CD4-positive, alpha-beta T cell treated with Interleukin-10 for 1 hour (primary cell): ENCODE measurements around the gene CCDC172.
"Not testable (repeated sequence)": the region's sequence is repeated elsewhere in the genome, so short reads cannot be mapped to it uniquely, and the experiment has no call there.

Source experiments
- DNase-seq: peaks from one replicate; pipeline ENCODE4 v3.0.0-alpha.2; 2020

CCDC172 gene

GRCh38 chr10:116352125-116352524 lies 27.9 kb downstream of the CCDC172 start:
- DNase-seq, result no peak

GRCh38 chr10:116353817-116354216 lies 29.6 kb downstream of the CCDC172 start:
- DNase-seq, result no peak

GRCh38 chr10:116355341-116355740 lies 31.1 kb downstream of the CCDC172 start:
- no peak for DNase-seq

GRCh38 chr10:116356833-116357232 lies 32.6 kb downstream of the CCDC172 start:
- no peak for DNase-seq

GRCh38 chr10:116364868-116365267 lies 40.6 kb downstream of the CCDC172 start:
- DNase-seq, result no peak

- DNase-seq, result no peak
Measured at GRCh38 chr10:116371737-116372136, 47.5 kb downstream of the CCDC172 start.

- no peak for DNase-seq
Measured at GRCh38 chr10:116382290-116382689, 58.0 kb downstream of the CCDC172 start.

- DNase-seq, result no peak
Measured at GRCh38 chr10:116385311-116385710, 61.1 kb downstream of the CCDC172 start.

- peak; percentile 5 for DNase-seq
Measured at GRCh38 chr10:116385994-116386809, 62.0 kb downstream of the CCDC172 start.

GRCh38 chr10:116393246-116393831 lies 69.1 kb downstream of the CCDC172 start:
- DNase-seq, result not testable (repeated sequence)

- no peak for DNase-seq
Measured at GRCh38 chr10:116395223-116395985, 71.2 kb downstream of the CCDC172 start.

GRCh38 chr10:116398224-116398623 lies 74.0 kb downstream of the CCDC172 start:
- no peak for DNase-seq

- no peak for DNase-seq
Measured at GRCh38 chr10:116402858-116403257, 78.6 kb downstream of the CCDC172 start.

- no peak for DNase-seq
Measured at GRCh38 chr10:116403740-116404250, 79.5 kb downstream of the CCDC172 start.

GRCh38 chr10:116408719-116409118 lies 84.5 kb downstream of the CCDC172 start:
- DNase-seq, result no peak

GRCh38 chr10:116410351-116410750 lies 86.1 kb downstream of the CCDC172 start:
- DNase-seq, result no peak

GRCh38 chr10:116417821-116418220 lies 93.6 kb downstream of the CCDC172 start:
- no peak for DNase-seq

- DNase-seq, result no peak
Measured at GRCh38 chr10:116418389-116418788, 94.1 kb downstream of the CCDC172 start.

GRCh38 chr10:116421815-116422214 lies 97.6 kb downstream of the CCDC172 start:
- DNase-seq, result no peak

- DNase-seq, result no peak
Measured at GRCh38 chr10:116427671-116428070, 103.4 kb downstream of the CCDC172 start, which contains the start of gene PNLIPRP3. Gene PNLIPRP3 (plus strand): TSS chr10:116427847. CDS start chr10:116428013, 166 bp downstream.

GRCh38 chr10:116429288-116429977 lies 105.2 kb downstream of the CCDC172 start:
- DNase-seq, result no peak
